OCI-M2 (cell line): Measurements from ENCODE around the gene IFT88.

ENCODE experiments used
- DNase-seq: peaks from one replicate; lab custom pipeline; 2025; ENCODE audit not compliant: unreplicated experiment; lab: John Stamatoyannopoulos, UW

Gene IFT88

DNA sequence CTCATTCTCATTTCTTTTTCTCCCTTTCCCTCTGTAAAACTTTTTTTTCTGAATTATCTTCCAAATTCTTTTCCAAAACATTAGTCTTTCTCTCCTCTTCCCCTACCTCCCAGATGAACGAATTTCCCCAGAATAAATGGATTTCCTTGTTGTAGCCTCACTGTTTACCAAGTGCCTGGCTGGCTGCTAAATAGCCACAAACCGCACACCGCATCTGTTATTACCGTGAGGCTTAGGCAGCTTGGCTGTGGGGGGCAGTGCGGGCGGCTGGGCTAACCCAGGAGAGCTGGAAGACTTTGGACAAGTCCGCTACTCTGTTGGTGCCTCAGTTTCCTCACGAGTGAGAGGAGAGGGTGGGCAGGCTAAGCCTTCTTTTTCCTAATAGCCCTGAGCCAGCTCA, 147.2 kb downstream of the IFT88 start:
- DNase-seq = no peak

DNA sequence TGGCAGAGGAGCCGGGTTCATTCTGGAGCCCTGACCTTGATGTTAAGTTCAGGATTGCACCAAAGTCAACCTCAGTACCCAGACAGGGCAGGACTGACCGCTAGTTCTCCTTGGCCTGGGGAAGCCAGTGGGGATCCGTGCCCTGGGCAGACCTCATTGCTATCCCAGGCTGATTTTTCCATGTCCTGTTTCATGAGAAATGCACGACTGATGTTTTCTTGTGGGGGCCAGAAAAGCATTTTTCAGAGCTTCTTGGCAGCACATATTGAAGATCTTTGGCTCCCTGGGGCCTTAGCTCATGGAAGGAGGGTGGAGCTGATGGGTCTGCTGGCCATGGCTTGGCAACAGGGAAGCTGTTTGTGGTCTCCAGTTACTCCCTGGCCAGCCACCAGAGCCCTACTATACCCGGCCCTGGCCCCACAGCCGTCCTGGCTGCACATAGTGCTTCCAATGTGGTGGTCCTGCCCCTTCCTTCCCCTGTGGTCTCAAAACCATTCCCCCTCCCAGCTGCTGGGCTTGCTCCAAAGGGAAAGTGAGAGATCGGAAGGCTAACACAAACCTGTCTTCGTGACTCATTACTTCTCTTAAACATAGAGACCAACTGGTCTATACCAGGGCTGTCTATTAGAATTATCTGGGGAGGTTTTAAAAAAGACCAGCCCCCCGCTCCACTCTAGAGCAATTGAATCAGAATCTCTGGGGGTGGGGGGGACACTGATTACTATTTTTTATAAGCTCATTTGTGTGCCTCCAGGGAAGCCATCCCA, 147.8 kb downstream of the IFT88 start:
- no peak for DNase-seq

DNA sequence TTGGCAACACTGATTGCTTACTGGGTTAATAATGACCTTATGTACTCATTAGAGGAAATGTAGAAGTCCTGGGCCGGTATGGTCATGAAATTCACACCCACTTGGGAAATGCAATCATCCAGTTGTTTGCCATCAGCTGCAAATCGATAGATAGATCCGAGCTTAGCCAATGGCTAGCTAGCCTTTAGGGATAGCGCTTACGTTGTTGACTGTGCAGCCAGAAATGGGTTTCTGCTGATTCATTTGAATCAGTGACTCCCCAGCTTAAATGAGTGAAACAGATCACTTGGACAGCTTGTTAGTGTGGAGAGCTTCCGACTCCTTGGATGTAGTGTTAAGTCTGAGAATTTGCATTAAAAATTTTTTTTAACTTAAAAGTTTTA, 148.4 kb downstream of the IFT88 start:
- no peak for DNase-seq

DNA sequence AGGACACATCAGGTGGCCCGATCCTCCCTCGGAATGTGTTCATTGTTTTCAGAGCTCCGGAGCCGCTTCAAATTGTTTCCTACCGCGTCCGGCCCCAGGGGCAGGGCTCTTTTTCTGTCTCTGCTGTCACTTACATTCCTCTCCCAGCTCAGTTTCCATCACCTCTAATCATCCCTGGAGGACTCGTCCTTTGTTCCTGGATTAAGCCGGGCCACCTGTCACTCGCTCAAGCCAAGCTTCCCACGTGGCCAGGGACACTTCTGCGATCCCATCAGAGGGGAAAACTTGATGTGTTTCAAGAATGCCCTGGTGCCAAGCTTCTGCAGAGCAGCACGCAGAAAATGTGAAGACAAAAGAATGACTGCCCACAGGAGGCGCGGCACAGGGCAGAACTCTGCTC, 150.0 kb downstream of the IFT88 start:
- no peak for DNase-seq

DNA sequence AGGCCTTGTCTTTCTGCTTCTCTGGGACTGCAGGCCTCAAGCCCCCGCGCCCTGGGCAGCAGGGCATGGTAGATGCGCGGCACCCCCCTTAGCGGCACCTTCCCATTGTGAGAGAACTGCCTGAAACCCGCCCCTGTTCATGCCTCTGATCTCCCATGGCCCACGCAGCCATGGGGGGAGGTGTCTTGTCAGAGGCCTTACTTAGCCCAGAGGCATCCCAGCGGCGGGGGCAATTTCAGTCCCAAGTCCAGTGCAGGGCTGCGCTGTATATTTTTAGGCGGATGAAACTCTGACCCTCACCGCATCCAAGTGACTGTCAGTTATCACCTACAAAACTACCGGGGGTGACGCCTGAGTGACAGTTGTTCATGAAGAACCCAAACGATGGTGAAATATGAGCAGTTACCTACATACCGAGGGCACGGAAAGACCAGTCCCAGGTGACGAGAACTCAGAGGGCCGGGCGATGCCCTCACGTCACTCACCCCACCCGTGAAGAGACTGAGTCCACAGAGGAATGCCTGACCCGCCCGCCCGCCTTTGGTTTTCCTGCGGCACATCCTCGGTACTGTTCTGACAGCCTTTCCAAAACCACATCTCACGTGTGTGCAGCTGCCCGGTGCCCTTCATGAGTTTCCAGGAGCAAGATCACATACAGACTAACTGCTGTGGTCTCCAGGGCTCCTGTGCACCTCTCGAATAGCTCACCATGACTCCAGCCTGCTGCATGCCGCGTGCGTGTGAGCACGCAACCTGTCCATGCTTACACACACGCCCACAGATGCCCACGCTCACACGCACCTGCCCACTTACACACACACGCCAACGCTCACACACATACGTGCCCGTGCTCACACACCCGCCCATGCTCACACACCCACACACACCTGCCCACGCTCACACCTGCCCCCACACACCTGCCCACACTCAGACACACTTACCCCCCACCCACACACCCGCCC, 150.9 kb downstream of the IFT88 start:
- no peak for DNase-seq

DNA sequence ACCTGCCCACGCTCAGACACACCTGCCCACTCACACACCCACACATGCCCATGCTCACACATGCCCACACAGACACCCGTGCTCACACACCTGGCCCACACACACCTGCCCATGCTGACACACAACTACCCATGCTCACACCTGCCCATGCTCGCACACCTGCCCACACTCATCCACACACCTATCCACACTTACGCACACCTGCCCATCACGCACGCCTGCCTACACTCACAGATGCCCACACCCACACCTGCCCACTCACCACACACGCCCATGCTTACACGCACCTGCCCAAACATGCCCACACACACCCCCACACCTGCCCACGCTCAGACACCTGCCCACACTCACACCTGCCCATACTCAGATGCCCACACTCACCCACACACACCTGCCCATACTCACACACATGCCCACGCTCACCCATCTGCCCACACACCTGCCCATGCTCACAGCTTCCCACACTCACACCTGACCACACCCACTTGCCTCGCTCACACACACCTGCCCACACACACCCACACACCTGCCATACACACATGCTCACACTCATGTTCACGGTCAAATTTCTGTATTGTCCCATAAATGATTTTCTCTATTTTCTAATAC, 152.1 kb downstream of the IFT88 start:
- no peak for DNase-seq

GRCh38 chr13:20719783-20720182, 152.8 kb downstream of the IFT88 start:
- no peak for DNase-seq

GRCh38 chr13:20720499-20720898, 153.5 kb downstream of the IFT88 start:
- no peak for DNase-seq

DNA sequence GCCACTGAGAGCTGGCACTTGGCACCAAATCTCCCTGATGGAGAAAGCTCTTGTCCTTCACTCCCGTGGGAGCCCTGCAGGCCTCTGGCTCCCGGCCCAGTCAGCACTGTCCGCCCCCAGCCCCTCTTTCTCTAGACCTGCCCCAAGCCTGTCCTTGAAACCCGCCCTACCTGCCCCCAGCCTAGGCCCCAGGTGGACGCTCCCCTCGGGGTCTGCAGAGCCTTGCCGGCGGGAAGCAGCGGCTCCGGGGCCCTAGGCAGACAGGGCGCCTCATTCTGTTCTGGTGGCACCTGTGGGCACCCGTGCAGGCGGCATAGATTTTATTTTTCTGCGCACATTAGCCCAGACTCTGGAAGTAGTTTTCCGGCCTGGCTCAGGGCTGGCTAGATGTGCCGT, 154.1 kb downstream of the IFT88 start:
- no peak for DNase-seq

DNA sequence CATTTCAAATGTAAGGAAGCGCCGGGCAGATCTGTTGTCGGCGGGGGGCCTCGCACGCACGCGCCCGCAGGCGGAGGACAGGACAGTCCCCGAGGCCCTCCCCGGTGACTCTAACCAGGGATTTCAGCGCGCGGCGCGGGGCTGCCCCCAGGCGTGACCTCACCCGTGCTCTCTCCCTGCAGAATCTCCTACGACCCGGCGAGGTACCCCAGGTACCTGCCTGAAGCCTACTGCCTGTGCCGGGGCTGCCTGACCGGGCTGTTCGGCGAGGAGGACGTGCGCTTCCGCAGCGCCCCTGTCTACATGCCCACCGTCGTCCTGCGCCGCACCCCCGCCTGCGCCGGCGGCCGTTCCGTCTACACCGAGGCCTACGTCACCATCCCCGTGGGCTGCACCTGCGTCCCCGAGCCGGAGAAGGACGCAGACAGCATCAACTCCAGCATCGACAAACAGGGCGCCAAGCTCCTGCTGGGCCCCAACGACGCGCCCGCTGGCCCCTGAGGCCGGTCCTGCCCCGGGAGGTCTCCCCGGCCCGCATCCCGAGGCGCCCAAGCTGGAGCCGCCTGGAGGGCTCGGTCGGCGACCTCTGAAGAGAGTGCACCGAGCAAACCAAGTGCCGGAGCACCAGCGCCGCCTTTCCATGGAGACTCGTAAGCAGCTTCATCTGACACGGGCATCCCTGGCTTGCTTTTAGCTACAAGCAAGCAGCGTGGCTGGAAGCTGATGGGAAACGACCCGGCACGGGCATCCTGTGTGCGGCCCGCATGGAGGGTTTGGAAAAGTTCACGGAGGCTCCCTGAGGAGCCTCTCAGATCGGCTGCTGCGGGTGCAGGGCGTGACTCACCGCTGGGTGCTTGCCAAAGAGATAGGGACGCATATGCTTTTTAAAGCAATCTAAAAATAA, 154.7 kb downstream of the IFT88 start:
- no peak for DNase-seq

DNA sequence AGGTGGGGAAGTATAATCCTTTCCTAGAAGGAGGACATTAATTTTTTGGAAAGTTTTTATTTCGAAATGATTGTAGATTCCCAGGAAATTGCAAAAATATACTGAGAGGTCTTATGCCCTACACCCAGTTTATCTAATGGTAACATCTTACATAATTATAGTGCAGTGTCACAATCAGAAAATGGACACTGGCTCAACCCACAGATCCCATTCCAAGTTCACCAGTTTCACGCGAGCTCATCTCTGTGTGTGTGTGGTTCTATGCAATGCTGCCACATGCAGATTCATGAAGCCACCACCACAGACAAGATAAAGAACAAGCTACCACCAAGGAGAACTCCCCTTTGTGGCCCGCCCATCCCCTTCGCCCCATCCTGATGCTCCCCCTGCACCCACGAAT, 160.9 kb downstream of the IFT88 start:
- no peak for DNase-seq

DNA sequence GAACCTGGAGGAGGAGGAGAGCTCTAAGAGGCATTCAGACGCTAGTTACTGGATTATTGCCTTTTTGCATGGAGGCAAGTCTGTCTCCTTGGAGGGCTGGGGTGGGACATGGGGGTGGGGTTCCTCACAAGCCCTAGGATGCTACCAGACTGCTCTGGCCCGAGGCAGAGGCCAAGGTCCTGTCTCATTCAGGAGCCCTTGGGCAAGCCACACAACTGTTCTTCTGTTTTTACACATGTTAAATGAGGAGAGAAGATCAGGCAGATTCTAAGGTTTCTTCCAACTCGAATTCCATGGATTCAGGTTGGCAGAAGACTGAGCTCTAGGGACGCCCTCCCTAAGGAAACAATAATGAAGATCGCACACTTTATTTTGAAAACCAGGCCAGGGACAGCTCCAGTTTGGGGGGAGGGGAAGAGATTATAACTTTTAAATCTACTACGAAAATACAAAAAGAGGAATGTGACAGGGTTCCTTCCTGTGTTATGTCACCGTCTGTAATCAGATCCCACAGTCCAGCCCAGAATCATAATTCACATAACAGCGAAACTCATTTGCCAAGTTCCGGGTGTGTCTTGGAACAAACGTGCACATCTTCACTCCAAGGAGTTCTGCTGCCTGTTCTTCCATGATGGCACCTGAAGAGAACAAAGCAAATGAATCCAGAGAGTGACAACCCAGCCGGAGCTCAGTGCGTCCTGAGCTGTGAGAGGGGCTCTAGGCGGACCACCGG, 161.8 kb downstream of the IFT88 start:
- DNase-seq = no peak

GRCh38 chr13:20729633-20730585, 163.0 kb downstream of the IFT88 start:
- DNase-seq = no peak

DNA sequence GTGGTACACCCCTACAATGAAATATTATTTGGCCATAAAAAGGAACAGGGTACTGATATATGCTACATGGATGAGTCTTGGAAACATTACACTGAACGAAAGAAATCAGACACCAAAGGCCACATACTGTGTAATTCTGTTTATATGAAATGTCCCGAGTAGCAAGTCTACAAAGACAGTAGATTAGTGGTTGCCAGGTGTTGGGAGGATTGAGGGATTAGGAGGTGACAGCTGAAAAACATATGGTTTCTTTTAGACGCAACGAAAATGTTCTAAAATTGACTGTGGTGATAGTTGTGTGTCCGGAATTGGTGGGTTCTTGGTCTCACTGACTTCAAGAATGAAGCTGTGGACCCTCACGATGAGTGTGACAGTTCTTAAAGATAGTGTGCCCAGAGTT, 171.7 kb downstream of the IFT88 start:
- DNase-seq = no peak

- DNase-seq = no peak
Measured at GRCh38 chr13:20740021-20740420, 173.1 kb downstream of the IFT88 start.
